ENCODE measurements around the gene GAGE12J. TPM values are rescaled to one million over a fixed set of nuclear protein-coding genes. Genes with fewer than 3 reads are reported as not detected.

GAGE12J gene
- total and polyA plus RNA-seq, 8 donors = not detected

GRCh38 chrX:49277535-49277830 lies 44.4 kb upstream of the GAGE12J start:
- intact Hi-C loops (cut with DNase I) = no loop called here
- no peak for FAIRE-seq
- Histone ChIP-seq H3K4me3 (no peak overlapping the region), H3K4me1 (no peaks in the 10 kb centered on the region), H3K36me3 (no peaks in the 10 kb centered on the region), H3K27me3 (no peaks in the 10 kb centered on the region), H3K9me3 (no peaks in the 10 kb centered on the region), H3K27ac (no peak overlapping the region)
- no peak for ATAC-seq
- no peak for DNase-seq
- 44 to 56% methylated on average over 3 of the region's 3 CpGs for WGBS, 2 donors
- TF ChIP-seq CTCF (IDR thresholded peaks at IDR 0.05) = no peak

DNA sequence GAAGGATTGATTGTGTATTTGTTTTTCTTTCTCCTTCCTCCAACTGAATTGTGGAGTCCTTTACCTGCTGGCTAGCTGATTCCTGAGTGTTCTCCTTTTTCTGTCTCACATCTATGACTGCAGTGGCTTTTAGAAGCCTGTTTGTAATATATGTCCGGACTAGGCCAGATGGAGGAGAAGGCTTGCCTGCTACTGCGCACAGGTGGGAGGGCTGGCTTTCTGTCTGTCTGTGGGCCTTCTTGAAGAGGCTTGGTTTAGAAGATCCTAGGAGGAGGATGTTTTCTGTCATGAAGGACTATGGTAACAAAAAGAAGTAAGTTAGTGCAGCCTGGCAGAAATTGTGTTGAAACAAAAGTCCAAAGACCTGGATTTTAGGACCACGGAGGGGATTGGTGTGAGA lies 43.8 kb upstream of the GAGE12J start:
- no peak for TF ChIP-seq CTCF (IDR thresholded peaks at IDR 0.05)
- intact Hi-C loops (cut with DNase I) = no loop called here
- DNase-seq (no peak), ATAC-seq (no peak), FAIRE-seq (no peak)
- no peaks in the 10 kb centered on the region for H3K9me3 ChIP-seq
- no peak overlapping the region for H3K27ac ChIP-seq
- H3K4me1 ChIP-seq = no peaks in the 10 kb centered on the region
- H3K27me3 ChIP-seq = no peaks in the 10 kb centered on the region
- H3K36me3 ChIP-seq = no peaks in the 10 kb centered on the region
- WGBS, 2 donors = 75 to 84% methylated on average over 3 of the region's 3 CpGs
- no peak overlapping the region for H3K4me3 ChIP-seq

DNA sequence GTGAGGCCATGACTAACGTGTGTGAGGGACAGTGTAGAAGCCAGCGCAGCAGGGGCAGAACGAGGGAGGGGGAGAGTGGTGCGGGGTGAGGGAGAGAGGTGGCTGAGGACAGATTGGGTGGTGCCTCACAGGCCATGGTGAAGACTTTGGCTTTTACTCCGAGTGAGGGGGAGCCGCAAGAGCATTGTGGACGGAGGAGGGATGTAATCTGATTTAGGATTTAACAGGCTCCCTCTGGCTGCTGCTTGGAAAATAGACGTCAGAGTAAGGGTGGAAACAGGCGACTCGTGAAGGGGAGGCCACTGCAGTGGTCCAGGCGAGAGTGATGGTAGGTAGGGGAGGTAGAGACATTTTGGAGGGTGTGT lies 39.2 kb upstream of the GAGE12J start:
- no peak for DNase-seq

GRCh38 chrX:49284212-49284611 lies 37.6 kb upstream of the GAGE12J start:
- no peak for TF ChIP-seq CTCF (IDR thresholded peaks at IDR 0.05)
- H3K9me3 ChIP-seq = no peaks in the 10 kb centered on the region
- H3K27ac ChIP-seq = no peak overlapping the region
- WGBS, 2 donors = 74 to 96% methylated on average over 3 of the region's 3 CpGs
- ATAC-seq = no peak
- no peaks in the 10 kb centered on the region for H3K36me3 ChIP-seq
- H3K4me1 ChIP-seq = no peaks in the 10 kb centered on the region
- intact Hi-C loops (cut with DNase I) = no loop called here
- H3K4me3 ChIP-seq = no peak overlapping the region
- FAIRE-seq = peak; percentile 34
- no peak for DNase-seq
- peaks cover 0 to 6% (median 0%) of the 10 kb centered on the region in 4 donors for H3K27me3 ChIP-seq

More for the DNA sequence above, 39.2 kb upstream of the GAGE12J start:
- FAIRE-seq (no peak), ATAC-seq (peak in 2 of 4 donors; percentile 38 to 49)
- H3K27me3 ChIP-seq = peaks cover 0 to 6% (median 0%) of the 10 kb centered on the region in 4 donors
- H3K4me1 ChIP-seq = no peaks in the 10 kb centered on the region
- 51 to 59% methylated on average over 11 of the region's 11 CpGs for WGBS, 2 donors
- no peaks in the 10 kb centered on the region for H3K36me3 ChIP-seq
- H3K4me3 ChIP-seq = no peak overlapping the region
- no peak overlapping the region for H3K27ac ChIP-seq
- no peak for TF ChIP-seq CTCF (IDR thresholded peaks at IDR 0.05)
- H3K9me3 ChIP-seq = no peaks in the 10 kb centered on the region
- intact Hi-C loops (cut with DNase I) = no loop called here

DNA sequence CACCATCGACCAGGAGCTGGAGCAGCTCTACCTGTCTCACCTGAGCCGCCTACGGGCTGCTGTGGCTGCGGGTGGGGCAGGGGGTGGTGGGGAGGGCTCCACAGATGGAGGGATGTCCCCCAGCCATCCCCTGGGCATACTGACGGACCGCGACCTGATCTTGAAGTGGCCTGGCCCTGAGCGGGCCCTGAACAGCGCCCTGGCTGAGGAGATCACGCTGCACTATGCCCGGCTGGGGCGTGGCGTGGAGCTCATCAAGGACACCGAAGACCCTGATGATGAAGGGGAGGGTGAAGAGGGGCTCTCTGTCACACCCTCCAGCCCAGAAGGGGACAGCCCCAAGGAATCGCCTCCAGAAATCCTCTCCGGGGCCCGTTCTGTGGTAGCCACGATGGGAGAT lies 35.7 kb upstream of the GAGE12J start:
- H3K4me1 ChIP-seq = no peaks in the 10 kb centered on the region
- ATAC-seq (no peak), FAIRE-seq (no peak), DNase-seq (no peak)
- intact Hi-C loops (cut with DNase I) = no loop called here
- WGBS, 2 donors = 84 to 93% methylated on average over 18 of the region's 18 CpGs
- TF ChIP-seq CTCF (IDR thresholded peaks at IDR 0.05) = no peak
- no peak overlapping the region for H3K27ac ChIP-seq
- H3K36me3 ChIP-seq = no peaks in the 10 kb centered on the region
- H3K27me3 ChIP-seq = peaks cover 0 to 6% (median 0%) of the 10 kb centered on the region in 4 donors
- H3K9me3 ChIP-seq = no peaks in the 10 kb centered on the region
- no peak overlapping the region for H3K4me3 ChIP-seq

Data from pancreas (tissue), 10 donors.